ENCODE measurements around the gene NKTR.

- TF ChIP-seq POLR2A (IDR thresholded peaks at IDR 0.05; ENCODE audit: extremely low read depth, insufficient read length) = no peak
- no peak for TF ChIP-seq CTCF (IDR thresholded peaks at IDR 0.05; ENCODE audit: low read depth, low read length)
- peak; percentile 25; the same call in 1 of the 2 replicates for TF ChIP-seq MAX (IDR thresholded peaks at IDR 0.05; ENCODE audit: low read depth, low read length)
Measured at GRCh38 chr3:42556089-42556632, 44.3 kb upstream of the NKTR start.

All from NB4 (cell line).